Lung (tissue), 16 donors: Measurements from ENCODE around the gene CLDN16. TPM values are rescaled to one million over a fixed set of nuclear protein-coding genes. Genes with fewer than 3 reads are reported as not detected.

Source experiments
- ATAC-seq: fragments of 200-7000 bp; cut with Tn5 transposase; one replicate; pipeline ENCODE4 v1.9.1; 2020; ENCODE audit warnings: moderate number of reproducible peaks; ENCODE audit not compliant: insufficient read depth, low FRiP score
- DNase-seq, 3 donors: peaks; one replicate each; pipeline ENCODE4 v3.0.0-alpha.2; 2013 to 2017
- H3K27ac ChIP-seq, 2 donors: one replicate each; pipeline ENCODE4 v1.5.1; 2013; ENCODE audit warnings: mild to moderate bottlenecking in 2 of 2, moderate library complexity in 2 of 2, control low read depth in 1 of 2, inconsistent platforms in 1 of 2, low read depth in 1 of 2, low read length in 1 of 2
- H3K27me3 ChIP-seq, 3 donors: one replicate each; pipeline ENCODE4 v1.5.1; 2013; ENCODE audit warnings: low read length in 2 of 3; ENCODE audit not compliant: control insufficient read depth in 3 of 3, insufficient read depth in 3 of 3
- H3K36me3 ChIP-seq, 4 donors: one replicate each; pipeline ENCODE4 v1.5.1; 2013; ENCODE audit warnings: low read length in 4 of 4, mild to moderate bottlenecking in 1 of 4, moderate library complexity in 1 of 4; ENCODE audit not compliant: control insufficient read depth in 4 of 4, insufficient read depth in 4 of 4
- H3K4me1 ChIP-seq, 5 donors: one replicate each; pipeline ENCODE4 v1.5.1; 2013; ENCODE audit warnings: low read length in 5 of 5, mild to moderate bottlenecking in 2 of 5, moderate library complexity in 1 of 5; ENCODE audit not compliant: control insufficient read depth in 5 of 5, insufficient read depth in 5 of 5
- H3K4me3 ChIP-seq: one replicate; pipeline ENCODE4 v1.5.1; 2013; ENCODE audit warnings: mild to moderate bottlenecking, control low read depth, moderate library complexity
- H3K9ac ChIP-seq, 2 donors: one replicate each; pipeline ENCODE4 v1.5.1; 2013; ENCODE audit warnings: low read length in 2 of 2, control low read depth in 1 of 2; ENCODE audit not compliant: insufficient read depth in 1 of 2
- H3K9me3 ChIP-seq, 4 donors: one replicate each; pipeline ENCODE4 v1.5.1; 2013; ENCODE audit warnings: low read length in 3 of 4, mild to moderate bottlenecking in 1 of 4, moderate library complexity in 1 of 4; ENCODE audit not compliant: control insufficient read depth in 4 of 4, insufficient read depth in 3 of 4
- WGBS, 2 donors: extraction: QIAGEN DNeasy Blood & Tissue Kit; methylation state at CpG; one replicate each; pipeline ENCODE4 v1.1.7; 2013; 5-methylcytosine and 5-hydroxymethylcytosine counted together
- long read RNA-seq, 5 donors: transcript quantifications; one replicate each; lab custom pipeline, GENCODE V29; 2026
- polyA plus RNA-seq, 2 donors: library from polyadenylated mRNA; stranded (reverse); fragments of 200-250 nt; gene quantifications; one replicate each; pipeline ENCODE4 v1.2.1, GENCODE V29; 2013
- total RNA-seq, 2 donors: library from RNA; depleted of rRNA in 1 of 2; stranded (reverse); fragments of >200 nt in 1 of 2; gene quantifications; one replicate each; pipeline ENCODE4 v1.2.1, GENCODE V29; 2014 to 2021
- TF ChIP-seq, protein P1 (sequence below): IDR thresholded peaks from 2 replicates; pipeline ENCODE4 v1.5.1; 2012; ENCODE audit warnings: mild to moderate bottlenecking; ENCODE audit errors: control extremely low read depth, extremely low read depth
- donor health status: control.
- donor health status: control.
- donor health status: Bipolar disorder and iron deficiency.
- donor health status: healthy.
- donor health status: DM: yes; HTN: yes; CAD: no.

CLDN16 gene
- total RNA-seq = 1 to 10 TPM in 1 of 2 donors, under 1 TPM in 1; 0.26 to 2.0 TPM
- polyA plus RNA-seq = under 1 TPM; 0.16 to 0.65 TPM
- long read RNA-seq, donor 1, partial matches to known transcripts = 0 of 1 reads
- long read RNA-seq, donor 1, other reads (novel, unspliced or antisense) = 0 of 1 reads
- long read RNA-seq, donor 2 = 0 reads
- long read RNA-seq, donor 3 = 0 reads
- long read RNA-seq, donor 4 = 0 reads
- long read RNA-seq, donor 5 = 0 reads

DNA sequence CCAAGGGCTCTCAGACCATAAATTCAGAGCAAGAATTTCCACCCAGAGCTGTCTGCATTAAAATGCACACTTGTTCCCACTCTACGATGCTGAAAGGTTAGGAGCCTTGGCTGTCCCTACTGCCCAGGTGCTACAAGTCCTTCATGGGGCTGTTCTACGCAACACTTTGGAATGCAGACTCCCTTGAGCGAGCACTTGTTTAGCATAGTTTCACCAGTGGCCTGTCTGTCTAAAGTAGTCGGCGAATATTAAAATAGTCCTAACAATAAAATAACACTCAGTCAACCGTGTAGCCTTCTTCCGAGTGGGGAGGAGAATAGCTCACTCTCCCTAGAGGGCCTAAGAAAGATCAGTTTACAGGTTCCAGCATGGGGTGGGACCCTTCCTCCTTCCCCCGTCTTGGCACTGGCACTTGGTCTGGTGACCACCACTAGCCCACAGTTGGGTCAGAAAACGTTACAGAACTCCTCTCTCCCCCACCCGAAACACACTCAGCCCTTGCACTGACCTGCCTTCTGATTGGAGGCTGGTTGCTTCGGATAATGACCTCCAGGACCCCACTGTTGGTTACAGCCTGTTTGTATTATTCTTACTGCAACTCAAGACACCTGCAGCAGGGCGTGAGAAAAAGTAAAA, at the start of gene CLDN16:
CLDN16 (plus strand) TSS at position 586 of the 636 bp plus-strand sequence. CDS start 167 bp downstream, outside the sequence.
- DNase-seq (peak in 2 of 3 donors; percentile 11 to 21), ATAC-seq (peak; percentile 43)
- Histone ChIP-seq H3K4me1 (no peaks in the 10 kb centered on the region), H3K36me3 (no peaks in the 10 kb centered on the region), H3K27ac (no peak within 1 kb of the TSS), H3K9me3 (no peaks in the 10 kb centered on the region), H3K27me3 (no peaks in the 10 kb centered on the region), H3K4me3 (no peak within 1 kb of the TSS), H3K9ac (no peak within 1 kb of the TSS)
- WGBS, 2 donors = 75 to 90% methylated on average over 12 of the region's 12 CpGs
- TF ChIP-seq, protein P1, sequence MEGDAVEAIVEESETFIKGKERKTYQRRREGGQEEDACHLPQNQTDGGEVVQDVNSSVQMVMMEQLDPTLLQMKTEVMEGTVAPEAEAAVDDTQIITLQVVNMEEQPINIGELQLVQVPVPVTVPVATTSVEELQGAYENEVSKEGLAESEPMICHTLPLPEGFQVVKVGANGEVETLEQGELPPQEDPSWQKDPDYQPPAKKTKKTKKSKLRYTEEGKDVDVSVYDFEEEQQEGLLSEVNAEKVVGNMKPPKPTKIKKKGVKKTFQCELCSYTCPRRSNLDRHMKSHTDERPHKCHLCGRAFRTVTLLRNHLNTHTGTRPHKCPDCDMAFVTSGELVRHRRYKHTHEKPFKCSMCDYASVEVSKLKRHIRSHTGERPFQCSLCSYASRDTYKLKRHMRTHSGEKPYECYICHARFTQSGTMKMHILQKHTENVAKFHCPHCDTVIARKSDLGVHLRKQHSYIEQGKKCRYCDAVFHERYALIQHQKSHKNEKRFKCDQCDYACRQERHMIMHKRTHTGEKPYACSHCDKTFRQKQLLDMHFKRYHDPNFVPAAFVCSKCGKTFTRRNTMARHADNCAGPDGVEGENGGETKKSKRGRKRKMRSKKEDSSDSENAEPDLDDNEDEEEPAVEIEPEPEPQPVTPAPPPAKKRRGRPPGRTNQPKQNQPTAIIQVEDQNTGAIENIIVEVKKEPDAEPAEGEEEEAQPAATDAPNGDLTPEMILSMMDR = no peak

- H3K4me3 ChIP-seq = no peak overlapping the region
- H3K9me3 ChIP-seq = no peaks in the 10 kb centered on the region
- peak in 1 of 3 donors; percentile 44 for DNase-seq
- H3K4me1 ChIP-seq = peaks cover 0 to 12% (median 1%) of the 10 kb centered on the region in 5 donors
- H3K36me3 ChIP-seq = no peaks in the 10 kb centered on the region
- peak overlapping the region in 1 of 2 donors; percentile 50 for H3K27ac ChIP-seq
- TF ChIP-seq, protein P1 = no peak
- H3K9ac ChIP-seq = no peak overlapping the region
- no peaks in the 10 kb centered on the region for H3K27me3 ChIP-seq
- no peak for ATAC-seq
Observed at GRCh38 chr3:190338717-190339116, 49.2 kb upstream of the CLDN16 start.

DNA sequence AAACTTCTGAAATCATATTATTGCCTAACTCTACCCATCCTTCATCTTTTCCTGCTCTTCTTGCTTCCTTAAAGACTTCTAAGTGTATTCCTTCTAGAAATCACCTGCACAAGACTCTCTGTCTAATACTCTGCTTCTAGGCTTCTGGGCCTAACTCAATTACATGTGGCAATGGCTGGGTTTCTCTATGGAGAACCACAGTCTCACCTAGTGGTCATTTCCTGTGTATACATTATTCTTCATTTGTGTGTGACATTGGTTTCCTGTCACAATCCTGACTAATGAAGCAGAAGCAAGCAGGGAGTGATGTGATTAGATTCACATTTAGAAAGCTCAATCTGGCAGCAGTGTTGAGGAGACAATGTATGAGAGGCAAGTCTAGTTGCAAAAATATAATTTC, 48.8 kb upstream of the CLDN16 start:
- no peak overlapping the region for H3K4me3 ChIP-seq
- H3K4me1 ChIP-seq = peaks cover 0 to 12% (median 1%) of the 10 kb centered on the region in 5 donors
- H3K36me3 ChIP-seq = no peaks in the 10 kb centered on the region
- H3K9me3 ChIP-seq = no peaks in the 10 kb centered on the region
- ATAC-seq (peak; percentile 15), DNase-seq (peak in 1 of 3 donors; percentile 41)
- TF ChIP-seq, protein P1 = no peak
- no peak overlapping the region for H3K27ac ChIP-seq
- H3K9ac ChIP-seq = no peak overlapping the region
- no peaks in the 10 kb centered on the region for H3K27me3 ChIP-seq

GRCh38 chr3:190340071-190340470, 47.9 kb upstream of the CLDN16 start:
- WGBS, 2 donors = 80 to 85% methylated on average over 2 of the region's 2 CpGs
- Histone ChIP-seq H3K27me3 (no peaks in the 10 kb centered on the region), H3K36me3 (no peaks in the 10 kb centered on the region), H3K4me3 (no peak overlapping the region), H3K9me3 (no peaks in the 10 kb centered on the region), H3K4me1 (peaks cover 0 to 14% (median 3%) of the 10 kb centered on the region in 5 donors), H3K9ac (no peak overlapping the region), H3K27ac (no peak overlapping the region)
- DNase-seq = no peak
- ATAC-seq = no peak
- TF ChIP-seq, protein P1 = no peak
